ENCODE measurements around the gene SMYD4. TPM values are rescaled to one million over a fixed set of nuclear protein-coding genes. Genes with fewer than 3 reads are reported as not detected.
"Not testable (repeated sequence)": the region's sequence is repeated elsewhere in the genome, so short reads cannot be mapped to it uniquely, and the experiment has no call there.

The SMYD4 gene
- total RNA-seq, 1 donor from 2014 or later: 8.4 TPM

DNA sequence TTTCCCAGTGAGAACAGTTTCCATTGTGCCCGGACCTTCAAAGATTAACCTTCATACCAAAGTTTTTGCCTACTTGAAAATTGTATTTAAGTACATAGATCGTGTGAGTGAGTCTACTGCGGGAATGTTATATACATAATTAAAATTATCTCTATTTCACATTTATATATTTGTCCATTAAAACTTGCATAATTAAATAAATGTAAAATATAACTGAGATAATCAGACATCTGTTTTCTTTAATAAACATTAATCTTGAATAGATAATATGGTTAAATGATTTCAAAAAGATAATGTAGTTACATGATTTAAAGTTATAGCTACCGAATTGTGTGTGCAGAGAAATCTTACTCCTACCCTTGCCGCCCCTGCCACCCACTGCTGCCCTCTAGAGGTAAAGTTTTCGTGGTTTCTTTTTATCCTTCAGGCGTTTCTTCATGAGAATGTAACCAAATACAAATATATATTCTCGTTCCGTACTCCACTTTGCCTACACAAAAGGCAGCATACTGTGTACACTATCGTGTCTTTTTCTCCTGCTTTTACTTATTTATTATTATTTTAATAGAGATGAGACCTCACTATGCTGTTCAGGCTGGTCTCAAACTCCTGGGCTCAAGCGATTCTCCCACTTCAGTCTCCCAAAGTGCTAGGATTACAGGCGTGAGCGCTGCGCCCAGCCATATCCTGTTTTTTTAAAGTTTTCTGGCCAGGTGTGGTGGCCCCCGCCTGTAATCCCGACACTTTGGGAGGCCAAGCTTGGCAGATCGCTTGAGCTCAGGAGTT lies 35.7 kb upstream of the SMYD4 start:
- Histone ChIP-seq H3K36me3 (ENCODE audit: control insufficient read depth in 3 of 3, insufficient read depth in 3 of 3, low read length in 3 of 3) (peaks cover 0 to 6% (median 6%) of the 10 kb centered on the region in 3 donors), H3K27me3 (ENCODE audit: control insufficient read depth in 3 of 3, insufficient read depth in 3 of 3, low read length in 3 of 3) (no peaks in the 10 kb centered on the region), H3K4me1 (ENCODE audit: control insufficient read depth in 3 of 3, insufficient read depth in 3 of 3, low read length in 3 of 3) (peaks cover 13 to 17% (median 17%) of the 10 kb centered on the region in 3 donors), H3K4me3 (ENCODE audit: low read length in 3 of 3) (no peak overlapping the region), H3K9ac (ENCODE audit: low read depth in 1 of 3, low read length in 3 of 3) (no peak overlapping the region), H3K27ac (ENCODE audit: low read depth, low read length) (no peak overlapping the region), H3K9me3 (ENCODE audit: control insufficient read depth in 3 of 3, low read length in 3 of 3) (no peaks in the 10 kb centered on the region)

DNA sequence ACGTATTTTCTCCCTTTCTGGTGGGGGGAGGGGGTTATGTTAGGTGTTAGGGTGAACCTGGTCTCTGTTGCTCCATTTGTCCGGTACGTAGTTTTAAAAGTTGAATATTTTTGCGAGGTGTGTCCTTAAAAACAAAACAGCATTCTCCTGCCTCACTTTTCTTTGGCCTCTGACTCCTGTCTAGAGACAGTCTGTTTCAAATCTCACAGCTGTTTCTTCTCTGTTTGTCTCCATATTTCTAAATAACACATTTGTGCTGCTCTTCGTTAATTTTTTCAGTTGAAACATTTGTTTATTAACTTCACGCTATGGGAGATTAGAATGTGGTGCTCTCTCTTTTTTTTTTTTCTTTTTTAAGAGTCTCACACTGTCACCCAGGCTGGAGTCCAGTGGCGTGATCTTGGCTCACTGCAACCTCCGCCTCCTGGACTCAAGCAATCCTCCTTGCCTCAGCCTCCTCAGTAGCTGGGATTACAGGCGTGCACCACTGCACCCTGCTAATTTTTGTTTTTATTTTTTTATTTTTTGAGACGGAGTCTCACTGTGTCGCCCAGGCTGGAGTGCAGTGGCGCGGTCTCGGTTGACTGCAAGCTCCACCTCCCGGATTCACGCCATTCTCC lies 31.8 kb upstream of the SMYD4 start:
- Histone ChIP-seq H3K4me1 (ENCODE audit: control insufficient read depth in 3 of 3, insufficient read depth in 3 of 3, low read length in 3 of 3) (peaks cover 5 to 13% (median 13%) of the 10 kb centered on the region in 3 donors), H3K27me3 (ENCODE audit: control insufficient read depth in 3 of 3, insufficient read depth in 3 of 3, low read length in 3 of 3) (no peaks in the 10 kb centered on the region), H3K9ac (ENCODE audit: low read depth in 1 of 3, low read length in 3 of 3) (peak overlapping the region; percentile 71 to 92 (median 73)), H3K4me3 (ENCODE audit: low read length in 3 of 3) (peak overlapping the region; percentile 25 to 68 (median 61)), H3K27ac (ENCODE audit: low read depth, low read length) (peak overlapping the region; percentile 83), H3K9me3 (ENCODE audit: control insufficient read depth in 3 of 3, low read length in 3 of 3) (no peaks in the 10 kb centered on the region), H3K36me3 (ENCODE audit: control insufficient read depth in 3 of 3, insufficient read depth in 3 of 3, low read length in 3 of 3) (peaks cover 0 to 5% (median 3%) of the 10 kb centered on the region in 3 donors)

DNA sequence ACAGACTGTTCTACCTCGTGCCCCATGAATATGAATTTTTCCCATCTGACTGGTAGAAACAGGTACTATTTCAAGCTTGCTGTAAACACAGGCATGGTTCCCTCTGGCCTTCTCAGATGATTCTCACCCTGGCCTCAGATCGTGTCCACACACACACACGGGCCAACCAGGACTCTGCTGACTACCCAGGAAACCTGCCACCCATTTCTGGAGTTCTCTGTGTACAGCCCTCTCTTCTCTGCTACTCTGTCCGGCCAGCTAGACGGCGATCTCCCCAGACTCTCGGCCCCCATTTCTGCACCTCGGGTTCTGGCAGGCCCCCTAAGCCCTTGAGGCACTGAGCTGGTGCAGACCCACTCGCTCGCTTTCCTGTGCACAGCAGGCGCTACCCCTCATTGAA lies 31.3 kb upstream of the SMYD4 start:
- Histone ChIP-seq H3K27me3 (ENCODE audit: control insufficient read depth in 3 of 3, insufficient read depth in 3 of 3, low read length in 3 of 3) (no peaks in the 10 kb centered on the region), H3K36me3 (ENCODE audit: control insufficient read depth in 3 of 3, insufficient read depth in 3 of 3, low read length in 3 of 3) (peaks cover 0 to 5% (median 3%) of the 10 kb centered on the region in 3 donors), H3K4me1 (ENCODE audit: control insufficient read depth in 3 of 3, insufficient read depth in 3 of 3, low read length in 3 of 3) (peaks cover 5 to 13% (median 13%) of the 10 kb centered on the region in 3 donors), H3K4me3 (ENCODE audit: low read length in 3 of 3) (peak overlapping the region; percentile 25 to 68 (median 61)), H3K9ac (ENCODE audit: low read depth in 1 of 3, low read length in 3 of 3) (peak overlapping the region; percentile 71 to 92 (median 73)), H3K9me3 (ENCODE audit: control insufficient read depth in 3 of 3, low read length in 3 of 3) (no peaks in the 10 kb centered on the region), H3K27ac (ENCODE audit: low read depth, low read length) (peak overlapping the region; percentile 83)

DNA sequence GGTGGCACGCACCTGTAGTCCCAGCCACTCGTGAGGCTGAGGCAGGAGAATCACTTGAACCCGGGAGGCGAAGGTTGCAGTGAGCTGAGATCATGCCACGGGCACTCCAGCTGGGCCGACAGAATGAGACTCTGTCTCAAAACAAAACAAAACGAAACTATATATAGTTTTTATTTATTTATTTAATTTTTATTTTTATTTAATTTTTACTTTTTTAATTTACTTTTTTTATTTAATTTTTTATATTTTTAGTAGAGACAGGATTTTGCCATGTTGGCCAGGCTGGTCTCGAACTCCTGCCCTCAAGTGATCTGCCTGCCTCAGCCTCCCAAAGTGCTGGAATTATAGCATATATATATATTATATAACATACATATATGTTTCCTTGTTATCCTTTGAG lies 26.8 kb upstream of the SMYD4 start:
- H3K27ac ChIP-seq (ENCODE audit: low read depth, low read length); H3K4me3 ChIP-seq (ENCODE audit: low read length in 3 of 3); H3K4me1 ChIP-seq (ENCODE audit: control insufficient read depth in 3 of 3, insufficient read depth in 3 of 3, low read length in 3 of 3); H3K27me3 ChIP-seq (ENCODE audit: control insufficient read depth in 3 of 3, insufficient read depth in 3 of 3, low read length in 3 of 3); H3K9me3 ChIP-seq (ENCODE audit: control insufficient read depth in 3 of 3, low read length in 3 of 3); H3K9ac ChIP-seq (ENCODE audit: low read depth in 1 of 3, low read length in 3 of 3): not testable (repeated sequence)
- peaks cover 17 to 29% (median 17%) of the 10 kb centered on the region in 3 donors for H3K36me3 ChIP-seq (ENCODE audit: control insufficient read depth in 3 of 3, insufficient read depth in 3 of 3, low read length in 3 of 3)

DNA sequence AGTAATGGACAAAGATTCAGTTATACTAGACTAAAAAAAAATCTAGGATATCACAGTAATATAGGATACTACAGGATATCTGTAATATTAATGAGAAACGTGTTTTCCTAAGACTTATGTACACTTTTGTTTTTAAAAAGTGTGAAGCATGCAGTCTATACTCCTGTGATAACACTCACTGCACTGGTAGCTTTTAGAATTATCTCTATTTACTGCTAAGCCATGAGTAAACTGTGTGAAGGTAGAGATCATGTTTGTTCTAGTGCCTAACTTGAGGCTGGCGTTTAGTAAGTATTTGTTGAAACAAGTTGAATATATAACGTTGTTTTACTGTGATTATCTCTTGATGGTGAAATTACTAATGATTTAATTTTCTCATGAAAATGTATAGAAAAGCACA lies 24.0 kb upstream of the SMYD4 start:
- H3K4me1 ChIP-seq (ENCODE audit: control insufficient read depth in 3 of 3, insufficient read depth in 3 of 3, low read length in 3 of 3): no peaks in the 10 kb centered on the region
- no peak overlapping the region for H3K9ac ChIP-seq (ENCODE audit: low read depth in 1 of 3, low read length in 3 of 3)
- no peaks in the 10 kb centered on the region for H3K9me3 ChIP-seq (ENCODE audit: control insufficient read depth in 3 of 3, low read length in 3 of 3)
- peaks cover 14 to 31% (median 25%) of the 10 kb centered on the region in 3 donors for H3K36me3 ChIP-seq (ENCODE audit: control insufficient read depth in 3 of 3, insufficient read depth in 3 of 3, low read length in 3 of 3)
- no peaks in the 10 kb centered on the region for H3K27me3 ChIP-seq (ENCODE audit: control insufficient read depth in 3 of 3, insufficient read depth in 3 of 3, low read length in 3 of 3)
- H3K4me3 ChIP-seq (ENCODE audit: low read length in 3 of 3): no peak overlapping the region
- H3K27ac ChIP-seq (ENCODE audit: low read depth, low read length): no peak overlapping the region

DNA sequence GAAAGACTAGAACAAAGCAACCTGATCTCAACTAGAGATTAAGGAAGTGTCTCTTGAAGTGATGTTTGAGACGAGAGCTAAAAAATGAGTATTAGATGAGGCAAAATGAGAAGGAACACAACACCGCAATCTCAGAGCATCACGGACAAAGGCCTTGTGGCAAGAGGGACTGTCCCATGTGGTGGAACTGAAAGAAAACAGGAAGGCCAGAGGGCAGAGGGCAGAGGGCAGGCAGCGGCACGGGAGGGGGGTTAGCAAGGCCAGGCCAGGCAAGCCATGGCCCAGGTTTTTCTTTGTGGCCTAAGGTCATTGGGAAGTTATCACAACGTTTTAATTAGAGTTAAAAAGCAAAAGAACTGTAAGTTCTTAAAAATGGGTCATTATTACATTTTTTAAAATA lies 22.6 kb upstream of the SMYD4 start:
- Histone ChIP-seq H3K4me1 (ENCODE audit: control insufficient read depth in 3 of 3, insufficient read depth in 3 of 3, low read length in 3 of 3) (no peaks in the 10 kb centered on the region), H3K36me3 (ENCODE audit: control insufficient read depth in 3 of 3, insufficient read depth in 3 of 3, low read length in 3 of 3) (peaks cover 16 to 36% (median 24%) of the 10 kb centered on the region in 3 donors), H3K9me3 (ENCODE audit: control insufficient read depth in 3 of 3, low read length in 3 of 3) (no peaks in the 10 kb centered on the region), H3K4me3 (ENCODE audit: low read length in 3 of 3) (no peak overlapping the region), H3K9ac (ENCODE audit: low read depth in 1 of 3, low read length in 3 of 3) (no peak overlapping the region), H3K27ac (ENCODE audit: low read depth, low read length) (no peak overlapping the region), H3K27me3 (ENCODE audit: control insufficient read depth in 3 of 3, insufficient read depth in 3 of 3, low read length in 3 of 3) (no peaks in the 10 kb centered on the region)

DNA sequence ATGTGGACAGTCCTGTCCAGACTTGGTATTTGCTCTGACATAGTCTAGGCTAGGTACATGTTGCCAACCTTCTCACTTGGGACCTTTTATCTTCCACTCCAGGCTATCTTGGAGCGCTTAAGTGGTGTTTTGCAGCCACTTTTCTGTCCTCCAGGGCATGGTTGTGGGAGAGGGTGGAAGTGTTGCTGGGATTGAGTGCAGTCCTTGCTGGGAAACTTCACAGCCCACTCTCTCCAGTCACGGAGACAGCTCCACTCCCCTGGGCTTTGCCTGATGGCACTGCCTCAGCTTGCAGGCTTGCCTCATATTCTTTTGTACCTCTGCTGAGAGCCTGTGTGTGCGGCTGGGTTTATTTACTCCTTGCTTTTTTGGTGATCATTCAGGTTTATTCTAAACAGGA lies 17.5 kb upstream of the SMYD4 start:
- H3K27ac ChIP-seq (ENCODE audit: low read depth, low read length): no peak overlapping the region
- peaks cover 0 to 5% (median 0%) of the 10 kb centered on the region in 3 donors for H3K4me1 ChIP-seq (ENCODE audit: control insufficient read depth in 3 of 3, insufficient read depth in 3 of 3, low read length in 3 of 3)
- no peaks in the 10 kb centered on the region for H3K9me3 ChIP-seq (ENCODE audit: control insufficient read depth in 3 of 3, low read length in 3 of 3)
- H3K36me3 ChIP-seq (ENCODE audit: control insufficient read depth in 3 of 3, insufficient read depth in 3 of 3, low read length in 3 of 3): peaks cover 21 to 45% (median 40%) of the 10 kb centered on the region in 3 donors
- H3K9ac ChIP-seq (ENCODE audit: low read depth in 1 of 3, low read length in 3 of 3): no peak overlapping the region
- no peaks in the 10 kb centered on the region for H3K27me3 ChIP-seq (ENCODE audit: control insufficient read depth in 3 of 3, insufficient read depth in 3 of 3, low read length in 3 of 3)
- H3K4me3 ChIP-seq (ENCODE audit: low read length in 3 of 3): no peak overlapping the region

DNA sequence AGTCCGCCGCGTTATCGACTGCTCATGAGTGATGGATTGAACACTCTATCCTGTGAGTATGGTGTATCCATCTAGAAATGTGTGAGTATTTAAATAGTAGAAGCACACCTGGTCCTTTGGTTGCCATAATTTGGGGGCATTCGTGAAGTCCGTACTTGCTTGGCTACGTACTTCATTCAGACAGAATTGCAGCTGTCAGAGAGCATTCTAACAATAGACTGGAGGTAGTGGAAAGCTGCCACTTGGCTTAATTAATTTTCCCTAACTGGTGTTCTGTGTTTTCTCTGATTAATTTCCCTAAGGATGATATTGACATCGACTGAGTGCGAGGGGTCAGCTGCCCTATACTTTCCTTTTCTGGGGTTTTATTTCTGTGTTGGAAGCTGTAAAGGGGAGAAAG lies 14.2 kb upstream of the SMYD4 start:
- peaks cover 0 to 5% (median 0%) of the 10 kb centered on the region in 3 donors for H3K4me1 ChIP-seq (ENCODE audit: control insufficient read depth in 3 of 3, insufficient read depth in 3 of 3, low read length in 3 of 3)
- H3K4me3 ChIP-seq (ENCODE audit: low read length in 3 of 3): peak overlapping the region in 1 of 3 donors; percentile 30
- H3K36me3 ChIP-seq (ENCODE audit: control insufficient read depth in 3 of 3, insufficient read depth in 3 of 3, low read length in 3 of 3): peaks cover 20 to 40% (median 34%) of the 10 kb centered on the region in 3 donors

DNA sequence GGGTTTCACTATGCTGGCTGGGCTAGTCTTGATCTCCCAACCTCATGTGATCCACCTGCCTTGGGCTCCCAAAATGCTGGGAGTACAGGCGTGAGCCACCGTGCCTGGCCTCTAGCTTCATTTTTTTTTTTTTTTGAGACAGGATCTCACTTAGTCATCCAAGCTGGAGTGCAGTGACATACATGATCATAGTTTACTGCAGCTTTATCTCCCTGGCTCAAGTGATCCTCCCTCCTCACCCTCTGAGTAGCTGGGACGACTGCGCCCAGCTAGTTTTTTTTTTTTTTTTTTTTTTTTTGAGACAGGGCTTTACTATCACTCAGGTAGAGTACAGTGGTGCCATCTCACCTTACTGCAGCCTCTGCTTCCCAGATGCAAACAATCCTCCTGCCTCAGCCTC lies 9.8 kb upstream of the SMYD4 start:
- Histone ChIP-seq H3K4me3 (ENCODE audit: low read length in 3 of 3) (no peak overlapping the region), H3K9me3 (ENCODE audit: control insufficient read depth in 3 of 3, low read length in 3 of 3) (no peaks in the 10 kb centered on the region), H3K36me3 (ENCODE audit: control insufficient read depth in 3 of 3, insufficient read depth in 3 of 3, low read length in 3 of 3) (peaks cover 8 to 17% (median 15%) of the 10 kb centered on the region in 3 donors), H3K4me1 (ENCODE audit: control insufficient read depth in 3 of 3, insufficient read depth in 3 of 3, low read length in 3 of 3) (peaks cover 0 to 5% (median 0%) of the 10 kb centered on the region in 3 donors), H3K27ac (ENCODE audit: low read depth, low read length) (no peak overlapping the region), H3K9ac (ENCODE audit: low read depth in 1 of 3, low read length in 3 of 3) (no peak overlapping the region), H3K27me3 (ENCODE audit: control insufficient read depth in 3 of 3, insufficient read depth in 3 of 3, low read length in 3 of 3) (no peaks in the 10 kb centered on the region)

More for the DNA sequence above, 14.2 kb upstream of the SMYD4 start:
- Histone ChIP-seq H3K9ac (ENCODE audit: low read depth in 1 of 3, low read length in 3 of 3) (peak overlapping the region in 1 of 3 donors; percentile 33), H3K9me3 (ENCODE audit: control insufficient read depth in 3 of 3, low read length in 3 of 3) (no peaks in the 10 kb centered on the region), H3K27ac (ENCODE audit: low read depth, low read length) (peak overlapping the region; percentile 17), H3K27me3 (ENCODE audit: control insufficient read depth in 3 of 3, insufficient read depth in 3 of 3, low read length in 3 of 3) (no peaks in the 10 kb centered on the region)

Measured in skeletal muscle tissue (tissue), 4 donors.